RWPE2 (cell line): ENCODE measurements around the gene PIEZO1.
A peak's percentile ranks its signal among the peaks of the same experiment; 100 is the strongest.

ENCODE experiments used
- ATAC-seq: fragments of 200-7000 bp; cut with Tn5 transposase; 3 replicates; pipeline ENCODE4 v1.9.1; 2021; ENCODE audit warnings: low read depth
- DNase-seq: peaks from one replicate; pipeline ENCODE4 v3.0.0-alpha.2; 2020; ENCODE audit warnings: low spot score
- H3K27ac ChIP-seq: fragments of 450-650 bp; 2 replicates; pipeline ENCODE4 v1.5.1; 2017; ENCODE audit warnings: mild to moderate bottlenecking; ENCODE audit not compliant: poor library complexity, severe bottlenecking
- H3K27me3 ChIP-seq: fragments of 250-450 bp; sonication (Bioruptor Pico); 2 replicates; pipeline ENCODE4 v1.5.1; 2021; ENCODE audit warnings: mild to moderate bottlenecking, moderate library complexity; ENCODE audit not compliant: insufficient read depth, poor library complexity, severe bottlenecking
- H3K36me3 ChIP-seq: fragments of 250-450 bp; sonication (Bioruptor Pico); 2 replicates; pipeline ENCODE4 v1.5.1; 2020; ENCODE audit warnings: low read depth, mild to moderate bottlenecking, moderate library complexity
- H3K4me1 ChIP-seq: fragments of 250-450 bp; sonication (Bioruptor Pico); 2 replicates; pipeline ENCODE4 v1.5.1; 2021; ENCODE audit warnings: mild to moderate bottlenecking, moderate library complexity; ENCODE audit not compliant: insufficient read depth, poor library complexity, severe bottlenecking
- H3K4me3 ChIP-seq: fragments of 250-450 bp; sonication (Bioruptor Pico); 2 replicates; pipeline ENCODE4 v1.5.1; 2021; ENCODE audit warnings: mild to moderate bottlenecking, moderate library complexity; ENCODE audit not compliant: severe bottlenecking
- H3K9me3 ChIP-seq: fragments of 250-450 bp; sonication (Bioruptor Pico); 2 replicates; pipeline ENCODE4 v1.5.1; 2021; ENCODE audit warnings: mild to moderate bottlenecking, moderate library complexity; ENCODE audit not compliant: severe bottlenecking
- CTCF ChIP-seq: fragments of 450-650 bp; IDR thresholded peaks from one replicate; pipeline ENCODE4 v1.5.1; 2017; ENCODE audit warnings: mild to moderate bottlenecking, moderate library complexity; ENCODE audit not compliant: poor library complexity, severe bottlenecking

Gene PIEZO1

DNA sequence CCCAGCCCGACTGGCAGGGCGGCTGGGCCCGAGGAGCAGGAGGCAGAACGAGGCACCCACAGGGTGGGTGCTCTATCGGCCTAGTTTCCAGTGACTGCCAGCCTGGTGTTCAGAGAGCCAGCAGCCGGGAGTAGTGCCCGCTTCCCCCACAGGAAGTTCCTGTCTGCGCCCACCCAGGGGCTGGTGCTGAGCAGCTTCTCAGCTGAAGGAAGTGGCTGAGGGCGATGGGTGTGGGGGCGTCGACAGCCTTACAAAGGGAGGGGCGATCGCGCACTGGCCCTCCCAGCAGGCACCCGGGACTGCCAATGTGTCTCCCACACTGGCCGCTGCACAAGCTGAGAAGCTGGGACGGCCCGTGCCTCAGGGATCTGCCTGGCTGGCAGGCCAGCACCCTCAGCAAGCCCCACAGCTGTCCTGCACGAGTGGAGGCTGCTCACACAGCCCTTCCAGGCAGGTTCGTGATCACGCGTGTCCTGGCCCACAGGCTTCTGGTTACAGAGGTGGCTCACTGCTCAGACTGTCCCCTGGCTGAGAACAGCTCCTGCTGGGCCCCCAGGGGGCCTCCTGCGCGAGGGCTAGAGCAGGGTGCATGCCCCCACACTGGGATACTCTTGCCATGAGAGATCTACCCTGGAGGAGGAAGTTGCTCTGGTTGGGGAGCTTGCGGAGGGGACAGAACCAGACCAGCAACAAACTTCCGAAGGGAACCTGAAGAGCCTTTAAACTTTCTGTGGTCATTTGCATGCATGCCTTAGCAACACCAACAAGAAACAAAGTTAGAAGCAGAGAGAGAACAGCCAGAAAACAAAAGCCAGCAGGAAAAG, 81.3 kb downstream of the PIEZO1 start:
- H3K36me3 ChIP-seq, result 0 out of 2 replicates have a peak, but pooled peaks cover 4% of the 10 kb centered on the region
- TF ChIP-seq CTCF, result no peak
- no peaks in the 10 kb centered on the region for H3K27me3 ChIP-seq
- peaks cover 7% of the 10 kb centered on the region for H3K4me1 ChIP-seq
- no peak overlapping the region for H3K27ac ChIP-seq
- H3K9me3 ChIP-seq, result no peaks in the 10 kb centered on the region
- ATAC-seq (no peak), DNase-seq (no peak)
- no peak overlapping the region for H3K4me3 ChIP-seq

GRCh38 chr16:88702371-88703210, 82.4 kb downstream of the PIEZO1 start:
- peaks cover 7% of the 10 kb centered on the region for H3K4me1 ChIP-seq
- no peaks in the 10 kb centered on the region for H3K27me3 ChIP-seq
- no peaks in the 10 kb centered on the region for H3K9me3 ChIP-seq
- no peak for DNase-seq
- H3K27ac ChIP-seq, result no peak overlapping the region
- H3K4me3 ChIP-seq, result no peak overlapping the region
- no peak for ATAC-seq
- peaks cover 14% of the 10 kb centered on the region; the same call in 1 of the 2 replicates for H3K36me3 ChIP-seq
- TF ChIP-seq CTCF, result no peak

- DNase-seq, result no peak
- Histone ChIP-seq H3K9me3 (no peaks in the 10 kb centered on the region), H3K27me3 (no peaks in the 10 kb centered on the region), H3K4me3 (no peak overlapping the region), H3K27ac (no peak overlapping the region), H3K36me3 (peaks cover 20% of the 10 kb centered on the region), H3K4me1 (peaks cover 7% of the 10 kb centered on the region)
- ATAC-seq, result no peak
- no peak for TF ChIP-seq CTCF
Measured at GRCh38 chr16:88701581-88702370, 83.2 kb downstream of the PIEZO1 start.

GRCh38 chr16:88700636-88701482, 84.2 kb downstream of the PIEZO1 start:
- peaks cover 20% of the 10 kb centered on the region for H3K36me3 ChIP-seq
- DNase-seq, result no peak
- no peak overlapping the region for H3K4me3 ChIP-seq
- peak; percentile 48; the same call in 2 of the 3 replicates for ATAC-seq
- H3K27me3 ChIP-seq, result no peaks in the 10 kb centered on the region
- no peaks in the 10 kb centered on the region for H3K9me3 ChIP-seq
- H3K4me1 ChIP-seq, result peaks cover 7% of the 10 kb centered on the region
- TF ChIP-seq CTCF, result no peak
- no peak overlapping the region for H3K27ac ChIP-seq
